NCI-H2196 (cell line): Measurements from ENCODE around the gene GAS2L1.

ENCODE experiments used
- DNase-seq: peaks from one replicate; lab custom pipeline; 2025; ENCODE audit not compliant: unreplicated experiment; lab: John Stamatoyannopoulos, UW

The GAS2L1 gene

GRCh38 chr22:29325785-29326315 lies 19.4 kb downstream of the GAS2L1 start:
- DNase-seq = no peak

DNA sequence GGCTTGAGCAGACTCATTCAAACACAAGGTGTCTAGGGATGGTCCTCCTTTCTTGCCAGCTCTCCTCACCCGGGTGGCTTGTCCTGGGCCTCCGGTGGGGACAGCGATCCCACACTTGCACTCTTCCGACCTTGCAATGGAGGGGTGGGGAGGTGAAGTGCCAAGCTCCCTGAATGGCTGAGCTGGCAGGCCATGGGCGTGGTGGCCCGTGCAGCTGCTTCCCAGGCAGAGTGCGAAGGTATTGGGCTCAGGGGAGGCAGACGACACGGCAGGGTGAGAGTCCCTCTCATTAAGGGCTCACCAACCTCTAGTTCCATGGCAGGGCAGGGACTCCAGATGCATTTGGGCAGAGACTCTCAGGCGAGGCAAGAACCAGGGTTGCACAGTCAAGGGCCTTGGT lies 20.0 kb downstream of the GAS2L1 start:
- no peak for DNase-seq

DNA sequence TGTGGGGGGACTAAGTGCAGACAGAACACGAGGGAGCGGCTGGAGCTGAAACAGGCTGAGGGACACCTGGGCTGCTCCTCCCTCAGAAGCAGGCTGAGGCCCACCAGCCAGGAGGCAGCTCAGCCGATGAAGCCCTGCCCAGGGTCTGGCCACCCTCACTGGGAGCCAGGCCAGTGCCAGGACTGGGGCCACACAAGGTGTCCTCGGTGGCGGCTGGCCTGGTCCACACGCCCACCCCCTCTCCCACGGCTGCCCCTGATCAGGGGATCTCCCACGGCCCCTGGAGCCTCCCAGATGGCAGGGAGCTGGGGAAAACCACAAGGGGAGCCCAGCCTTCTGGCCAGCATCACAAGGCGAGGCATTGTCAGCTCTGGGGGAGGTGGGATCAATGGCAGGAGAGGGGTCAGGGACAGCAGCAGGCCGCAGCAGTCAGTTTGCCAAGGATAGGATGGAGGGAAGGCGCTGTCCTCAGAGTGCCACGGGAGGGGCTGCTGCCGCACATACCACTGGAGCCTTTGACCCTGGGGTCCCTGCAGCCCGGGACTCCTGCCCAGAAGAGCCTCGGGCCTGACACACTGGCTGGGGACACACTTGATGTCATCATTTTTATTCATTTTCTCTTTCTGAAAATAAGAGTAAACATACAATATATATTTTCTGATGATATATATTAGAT lies 20.8 kb downstream of the GAS2L1 start:
- DNase-seq = no peak

DNA sequence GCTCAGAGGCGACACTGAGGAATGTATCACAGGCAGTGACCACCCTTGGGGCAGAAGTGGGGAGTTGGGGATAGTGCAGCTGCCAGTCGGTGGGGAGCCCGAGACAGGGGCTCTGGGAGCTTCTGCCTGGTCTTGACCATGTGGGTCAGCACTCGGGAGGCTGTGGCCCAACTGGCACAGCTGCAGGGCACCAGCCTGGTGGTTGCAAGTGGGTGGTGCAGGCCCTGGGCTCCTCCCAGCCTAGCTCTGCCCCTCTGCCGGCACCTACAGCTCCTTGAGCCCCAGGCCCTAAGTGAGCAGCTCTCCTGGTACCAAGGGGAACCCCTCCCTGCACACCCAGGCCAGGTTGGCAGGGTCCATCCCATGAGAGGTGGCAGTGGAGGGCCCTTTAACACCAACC lies 21.6 kb downstream of the GAS2L1 start:
- no peak for DNase-seq

GRCh38 chr22:29328566-29329500 lies 22.4 kb downstream of the GAS2L1 start:
- DNase-seq = no peak

- no peak for DNase-seq
These were observed 23.1 kb downstream of the GAS2L1 start for GRCh38 chr22:29329581-29329980.

DNA sequence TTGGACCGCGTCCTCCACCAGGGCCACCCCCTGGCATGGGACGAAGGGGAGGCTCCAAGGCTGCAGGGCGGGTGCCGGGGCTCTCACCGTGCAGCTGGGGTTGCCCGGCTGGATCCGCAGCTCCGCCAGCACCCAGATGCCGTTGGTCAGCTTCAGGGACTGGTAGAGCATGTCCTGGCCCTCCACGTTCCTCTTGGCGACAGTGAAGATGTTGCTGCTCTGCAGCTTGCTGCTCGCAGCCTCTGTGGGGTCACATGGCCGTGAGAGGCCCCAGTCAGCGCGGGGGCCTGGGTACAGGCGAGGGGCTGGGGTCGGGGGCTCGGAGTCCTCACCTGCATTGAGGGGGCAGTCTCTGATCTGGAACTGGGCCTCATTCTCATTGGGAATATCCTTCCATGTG lies 23.8 kb downstream of the GAS2L1 start:
- no peak for DNase-seq

DNA sequence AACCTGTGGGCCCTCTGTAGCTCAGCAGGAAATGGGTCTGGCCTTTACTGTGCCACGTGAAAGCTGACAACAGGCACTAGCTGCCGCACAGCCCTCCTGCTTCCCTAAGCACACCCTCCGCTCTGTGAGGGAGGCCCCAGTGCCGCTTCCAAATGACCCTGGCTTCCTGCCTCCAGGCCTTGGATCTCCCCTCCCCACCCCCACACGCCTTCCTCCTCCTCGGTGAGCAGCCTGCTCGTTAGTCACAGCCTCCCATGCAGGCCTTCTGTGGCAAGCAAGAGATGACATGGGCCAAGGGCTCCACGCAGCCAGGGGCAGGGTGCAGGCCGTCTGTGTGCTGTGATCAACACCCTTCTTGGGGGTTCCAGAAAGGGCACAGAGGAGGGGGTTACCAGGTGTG lies 24.3 kb downstream of the GAS2L1 start:
- DNase-seq = no peak

GRCh38 chr22:29331213-29331612 lies 24.8 kb downstream of the GAS2L1 start:
- DNase-seq = no peak

- no peak for DNase-seq
These were observed 25.3 kb downstream of the GAS2L1 start for GRCh38 chr22:29331658-29332300.

GRCh38 chr22:29332886-29333496 lies 26.5 kb downstream of the GAS2L1 start:
- no peak for DNase-seq

DNA sequence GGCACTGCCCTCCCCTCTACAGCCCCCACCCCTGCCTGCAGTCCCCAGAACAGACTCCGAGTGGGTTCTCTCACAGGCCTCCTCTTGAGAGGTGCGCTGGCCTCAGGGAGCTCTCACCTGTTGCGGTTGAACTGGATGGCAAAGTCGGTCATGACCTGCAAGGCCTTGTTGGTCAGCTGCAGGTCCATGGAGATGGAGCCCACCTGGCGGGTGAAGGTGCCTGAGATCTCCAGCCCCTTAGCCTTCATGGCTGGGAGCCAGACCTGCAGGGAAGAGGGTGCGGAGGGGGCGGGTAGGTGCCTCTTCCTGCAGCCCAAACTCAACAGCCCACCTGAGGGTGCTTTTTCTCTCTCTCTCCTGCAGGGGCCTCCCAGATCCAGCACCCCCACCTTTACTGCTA lies 27.7 kb downstream of the GAS2L1 start:
- no peak for DNase-seq

GRCh38 chr22:29334696-29335344 lies 28.4 kb downstream of the GAS2L1 start:
- peak; percentile 14 for DNase-seq

DNA sequence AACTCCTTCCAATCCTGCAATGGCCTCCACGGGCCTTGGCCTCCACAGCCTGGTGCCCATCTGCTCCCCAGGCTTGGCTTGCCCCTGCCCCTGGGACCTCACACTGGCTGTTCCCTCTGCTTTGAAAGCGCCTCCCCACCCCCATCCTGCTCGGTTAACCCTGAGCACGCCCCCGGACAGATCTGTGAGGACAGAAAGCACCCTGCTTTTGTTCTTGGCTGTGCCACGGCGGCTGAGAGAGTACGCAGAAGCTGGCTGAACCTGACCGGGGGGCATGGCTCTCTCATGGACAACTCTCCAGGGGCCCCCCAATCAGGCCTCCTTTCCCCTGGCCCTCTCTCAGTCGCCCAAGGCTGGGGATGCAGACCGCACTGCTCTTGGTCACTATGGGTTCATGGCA lies 29.2 kb downstream of the GAS2L1 start:
- no peak for DNase-seq

DNA sequence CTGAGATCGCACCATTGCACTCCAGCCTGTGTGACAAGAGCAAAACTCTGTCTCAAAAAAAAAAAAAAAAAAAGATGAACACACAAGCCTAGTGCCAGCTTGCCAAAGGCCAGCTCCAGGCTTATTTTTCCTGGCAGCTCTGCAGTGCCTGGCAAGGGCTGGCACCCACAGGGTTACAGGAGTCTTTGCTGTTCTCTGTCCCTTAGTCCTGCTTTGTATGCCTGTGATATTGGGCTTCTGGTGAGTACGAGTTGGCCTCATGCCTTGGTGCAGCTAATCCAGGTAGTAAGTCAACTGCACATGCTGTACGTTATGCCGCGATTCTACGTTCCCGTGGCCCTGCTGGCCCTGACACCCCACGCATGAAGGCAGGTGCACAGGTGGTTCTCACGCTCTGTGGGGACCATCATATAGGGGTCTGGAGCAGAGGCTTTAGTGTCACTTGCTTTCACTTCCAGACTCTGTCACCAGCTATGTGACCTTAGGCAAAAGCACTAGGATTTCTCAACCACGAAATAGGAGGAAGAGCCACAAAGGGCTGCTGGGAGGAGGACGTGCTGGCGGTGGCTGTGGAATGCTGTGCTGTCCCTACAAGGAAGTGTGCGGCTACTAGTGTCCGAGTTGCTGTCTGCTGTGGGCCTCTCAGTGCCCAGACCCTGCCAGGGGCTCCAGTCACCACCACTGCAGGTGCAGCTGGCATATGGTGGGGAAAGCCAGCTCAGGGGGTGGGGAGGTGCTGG lies 30.5 kb downstream of the GAS2L1 start:
- no peak for DNase-seq

DNA sequence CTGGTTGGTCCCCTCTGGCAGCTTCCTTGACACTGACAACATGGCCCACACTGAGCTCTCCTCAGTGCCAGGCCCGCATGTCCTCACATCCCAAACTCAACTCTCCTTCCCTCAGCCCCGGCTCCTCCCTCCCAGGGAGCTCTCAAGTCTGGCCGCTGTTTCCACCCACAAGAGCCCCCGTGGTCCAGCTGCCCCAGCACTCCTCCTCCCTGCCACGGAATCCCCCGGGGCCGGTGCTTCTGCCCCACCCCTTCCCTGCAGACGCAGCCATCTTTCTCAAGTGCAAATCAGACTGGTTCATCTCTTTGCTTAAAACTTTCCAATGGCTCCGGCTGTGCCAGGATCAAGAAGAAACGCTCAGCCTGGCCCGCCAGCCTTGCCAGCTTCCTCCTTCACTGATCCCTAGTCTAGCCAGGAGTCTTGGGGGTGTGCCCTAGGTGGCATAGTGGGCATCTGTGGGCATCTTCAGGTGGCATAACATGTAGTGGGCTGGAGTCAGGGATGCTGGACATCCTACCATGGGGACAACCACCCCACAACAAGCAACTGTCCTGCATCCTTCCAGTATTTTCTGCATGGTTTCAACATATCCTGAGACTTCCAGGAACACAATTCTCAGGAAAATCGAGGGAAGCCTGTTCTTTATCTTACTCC lies 31.3 kb downstream of the GAS2L1 start:
- no peak for DNase-seq

GRCh38 chr22:29338398-29338797 lies 31.9 kb downstream of the GAS2L1 start:
- DNase-seq = no peak

DNA sequence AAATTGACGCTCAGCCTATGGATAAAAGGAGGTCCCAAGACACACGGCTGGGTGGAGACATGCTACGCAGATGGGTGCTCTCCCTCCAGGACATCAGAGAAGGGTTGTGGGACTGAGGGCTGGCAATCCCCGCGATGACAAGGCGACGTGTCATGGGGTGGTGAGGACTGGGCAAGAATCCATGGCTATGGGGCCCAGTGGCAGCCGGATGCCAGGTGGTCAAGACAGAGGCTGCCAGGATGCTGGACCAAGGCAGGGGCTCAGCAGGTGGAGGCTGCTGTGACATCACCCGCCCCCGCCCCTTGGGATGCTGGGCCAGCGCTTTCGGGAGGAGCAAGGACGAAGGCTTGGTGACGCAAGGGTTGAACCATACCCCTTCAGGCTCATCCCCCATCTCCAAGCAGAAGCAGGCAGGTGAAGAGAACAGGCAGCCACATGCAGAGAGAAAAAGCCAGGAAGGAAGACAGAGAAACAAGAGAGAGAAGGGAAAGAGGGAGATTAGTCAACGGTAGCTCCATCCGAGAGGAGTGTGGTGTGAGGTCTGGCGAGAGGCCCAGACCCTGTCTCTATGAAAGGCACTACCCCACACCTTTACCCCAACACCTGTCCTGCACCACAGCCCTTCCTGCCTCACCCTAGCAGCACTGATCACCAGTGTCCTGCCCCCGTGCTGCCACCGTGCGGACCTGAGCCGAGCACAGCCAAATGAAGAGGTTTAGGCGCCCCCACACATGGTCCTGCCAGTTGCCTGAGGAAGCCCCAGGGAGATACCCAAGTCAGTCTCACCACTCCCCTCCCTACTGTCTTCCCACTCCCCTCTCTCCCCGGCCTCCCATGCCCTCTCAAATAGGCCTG lies 33.2 kb downstream of the GAS2L1 start:
- DNase-seq = peak; percentile 42

GRCh38 chr22:29340566-29340965 lies 34.1 kb downstream of the GAS2L1 start:
- DNase-seq = no peak
